HCT116 (cell line): ENCODE measurements around the gene TRNP1. TPM values are rescaled to one million over a fixed set of nuclear protein-coding genes. Genes with fewer than 3 reads are reported as not detected.

Experiments
- ATAC-seq: fragments of 200-7000 bp; cut with Tn5 transposase; 2 replicates; pipeline ENCODE4 v1.9.1; 2020; ENCODE audit warnings: mild to moderate bottlenecking, moderate library complexity
- BruUV-seq: library from RNA; stranded (reverse); fragments of 400-500 nt; replicated peaks from 2 replicates; lab custom pipeline; 2021; lab: Mats Ljungman, UMichigan
- CTCF ChIA-PET: fragments of 300-600 bp; sonication (Branson Sonifier 250); formaldehyde crosslinking; loops from one replicate; lab custom pipeline; 2021; ENCODE audit warnings: antibody characterized with exemption; lab: Charles Lee
- POLR2A ChIA-PET: fragments of 300-600, 350-600 bp; sonication (Branson Sonifier 250); formaldehyde crosslinking; loops from one replicate; lab custom pipeline; 2021; ENCODE audit warnings: antibody characterized with exemption; lab: Charles Lee
- RAD21 ChIA-PET, 2 experiments: fragments of 300-600 bp; sonication (Branson Sonifier 250); formaldehyde crosslinking; loops; one replicate each; lab custom pipeline; 2023; ENCODE audit warnings: low total read pairs in 2 of 2; ENCODE audit not compliant: uncharacterized antibody in 2 of 2, unreplicated experiment in 2 of 2, low non-redundant PET in 1 of 2; lab: Charles Lee
- DNase-seq: peaks from one replicate; pipeline ENCODE4 v3.0.0-alpha.2; 2010; ENCODE audit warnings: low read depth, low spot score
- H2AFZ ChIP-seq: fragments of 200-600 bp; shearing (Covaris generic), sonication (generic); 2 replicates; pipeline ENCODE4 v1.6.1; 2017; ENCODE audit warnings: low read depth, mixed run types, mixed read lengths, antibody characterized with exemption, low read length; ENCODE audit not compliant: poor library complexity, severe bottlenecking
- H3K27ac ChIP-seq: 2 replicates; pipeline ENCODE4 v1.5.1; 2012; ENCODE audit warnings: low read depth, low read length
- H3K27me3 ChIP-seq: fragments of 200-600 bp; sonication (generic); 2 replicates; pipeline ENCODE4 v1.6.1; 2016; ENCODE audit warnings: mixed run types, low read length, mixed read lengths; ENCODE audit not compliant: insufficient read depth
- H3K36me3 ChIP-seq, 2 experiments: fragments of 200-500 bp in 1 of 2; fragments of 200-600 bp in 1 of 2; sonication (Bioruptor generic) in 1 of 2; sonication (generic) in 1 of 2; 2 replicates each; pipeline versions ENCODE4 v1.5.1 to v1.6.1; 2014 to 2016; ENCODE audit warnings: low read length in 2 of 2, inconsistent platforms in 1 of 2, mixed read lengths in 1 of 2, mixed run types in 1 of 2; ENCODE audit not compliant: insufficient read depth in 2 of 2, control insufficient read depth in 1 of 2
- H3K4me1 ChIP-seq, 2 experiments: fragments of 200-600 bp in 1 of 2; sonication (generic) in 1 of 2; 2 replicates each; pipeline versions ENCODE4 v1.5.1 to v1.6.1; 2012 to 2017; ENCODE audit warnings: low read length in 2 of 2, inconsistent platforms in 1 of 2, mild to moderate bottlenecking in 1 of 2, mixed read lengths in 1 of 2, mixed run types in 1 of 2, moderate library complexity in 1 of 2; ENCODE audit not compliant: insufficient read depth in 2 of 2, control insufficient read depth in 1 of 2
- H3K4me2 ChIP-seq: fragments of 200-600 bp; sonication (generic); 2 replicates; pipeline ENCODE4 v1.6.1; 2017; ENCODE audit warnings: mixed run types, low read length, mixed read lengths
- H3K4me3 ChIP-seq, 2 experiments: fragments of 200-600 bp in 1 of 2; sonication (generic) in 1 of 2; replicated peaks in 1 of 2; 2 replicates each; pipeline ENCODE4 v1.5.1; 2011 to 2016; ENCODE audit warnings: low read length in 2 of 2, control low read depth in 1 of 2, low read depth in 1 of 2, mild to moderate bottlenecking in 1 of 2, mixed read lengths in 1 of 2, mixed run types in 1 of 2
- H3K79me2 ChIP-seq: fragments of 200-600 bp; sonication (generic); 2 replicates; pipeline ENCODE4 v1.6.1; 2017; ENCODE audit warnings: mild to moderate bottlenecking, mixed run types, low read length, moderate library complexity, mixed read lengths; ENCODE audit not compliant: insufficient read depth
- H3K9ac ChIP-seq: fragments of 200-600 bp; sonication (generic); 2 replicates; pipeline ENCODE4 v1.6.1; 2016; ENCODE audit warnings: low read length, mixed read lengths
- H3K9me2 ChIP-seq: fragments of 200-600 bp; sonication (generic), shearing (Covaris generic); 2 replicates; pipeline ENCODE4 v1.6.1; 2017; ENCODE audit warnings: mixed run types, mild to moderate bottlenecking, moderate library complexity; ENCODE audit not compliant: insufficient read depth
- H3K9me3 ChIP-seq, 2 experiments: fragments of 200-500 bp in 1 of 2; fragments of 200-600 bp in 1 of 2; sonication (Bioruptor generic) in 1 of 2; sonication (generic) in 1 of 2; 2 replicates each; pipeline ENCODE4 v1.6.1; 2014 to 2017; ENCODE audit warnings: low read length in 2 of 2, mixed read lengths in 2 of 2, inconsistent platforms in 1 of 2, low read depth in 1 of 2, mild to moderate bottlenecking in 1 of 2, mixed run types in 1 of 2, moderate library complexity in 1 of 2; ENCODE audit not compliant: control insufficient read depth in 1 of 2, insufficient read depth in 1 of 2
- H4K20me1 ChIP-seq: fragments of 200-600 bp; sonication (generic), shearing (Covaris generic); 2 replicates; pipeline ENCODE4 v1.6.1; 2017; ENCODE audit warnings: mixed run types, mild to moderate bottlenecking, moderate library complexity; ENCODE audit not compliant: insufficient read depth
- MAX ChIP-seq: IDR thresholded peaks from 2 replicates; pipeline ENCODE4 v1.6.1; 2012
- YY1 ChIP-seq: IDR thresholded peaks from 2 replicates; pipeline ENCODE4 v1.6.1; 2011; ENCODE audit warnings: low read length, low read depth, moderate library complexity, mild to moderate bottlenecking; ENCODE audit not compliant: insufficient replicate concordance; ENCODE audit errors: extremely low read depth
- intact Hi-C: fragments of 100-400 bp; cut with micrococcal nuclease; formaldehyde crosslinking; loops from 2 replicates; pipeline ENCODE4 v1.10.0; 2022
- total RNA-seq: library from RNA; stranded (reverse); gene quantifications from one replicate; pipeline ENCODE4 v1.2.1, GENCODE V29; 2021; ENCODE audit not compliant: unreplicated experiment

TRNP1 gene
- total RNA-seq, 1 experiment from 2014 or later: 76.9 TPM

- no peaks in the 10 kb centered on the region for H3K27me3 ChIP-seq
- CTCF ChIA-PET: no interaction called here
- no peak for DNase-seq
- no peak overlapping the region for H3K9ac ChIP-seq
- TF ChIP-seq YY1: no peak
- peak; percentile 43 for TF ChIP-seq MAX
- H3K9me3 ChIP-seq: no peaks in the 10 kb centered on the region
- ATAC-seq: no peak
- no peaks in the 10 kb centered on the region for H3K36me3 ChIP-seq
- intact Hi-C loops: loop anchor here (5.0 to 10.0 kb wide), 3 partner anchors 52 to 555 kb away; partner anchors contain the start of gene AHDC1
- POLR2A ChIA-PET: interaction anchor here (0.6 kb wide), 1 partner anchor 192 kb away, joined by 3 read pairs; no protein-coding TSS in a partner anchor
- no peak overlapping the region for H3K4me2 ChIP-seq
- no peak overlapping the region for H3K4me3 ChIP-seq
- no peaks in the 10 kb centered on the region for H3K79me2 ChIP-seq
- H3K4me1 ChIP-seq: peaks cover 9 to 19% of the 10 kb centered on the region in 2 experiments; a peak in 3 of 4 replicates
- H3K9me2 ChIP-seq: no peaks in the 10 kb centered on the region
- RAD21 ChIA-PET: no interaction called here
- H3K27ac ChIP-seq: no peak overlapping the region
- H4K20me1 ChIP-seq: no peaks in the 10 kb centered on the region
- no TSS peak for BruUV-seq
- no peak overlapping the region for H2AFZ ChIP-seq
Measured at GRCh38 chr1:27049607-27050006, 56.1 kb downstream of the TRNP1 start.

Other genes starting within 250 kb of the TRNP1 start
- gene PIGV, start 205.7 kb upstream of the TRNP1 start, total RNA-seq: 13.2 TPM
- 24.4 TPM for gene ZDHHC18, start 167.0 kb upstream of the TRNP1 start, total RNA-seq
- gene SFN, start 130.5 kb upstream of the TRNP1 start, total RNA-seq: 245 TPM
- gene GPN2, start 103.4 kb upstream of the TRNP1 start, total RNA-seq: 37.2 TPM
- gene GPATCH3, start 93.2 kb upstream of the TRNP1 start, total RNA-seq: 14.8 TPM
- not detected for gene NR0B2, start 79.7 kb upstream of the TRNP1 start, total RNA-seq
- gene NUDC, start 71.9 kb upstream of the TRNP1 start, total RNA-seq: 119 TPM
- gene KDF1, start 33.2 kb upstream of the TRNP1 start, total RNA-seq: 23.0 TPM
- 5.7 TPM for gene TENT5B, start 19.2 kb downstream of the TRNP1 start, total RNA-seq
- 21.7 TPM for gene SLC9A1, start 161.4 kb downstream of the TRNP1 start, total RNA-seq
- 26.6 TPM for gene WDTC1, start 240.9 kb downstream of the TRNP1 start, total RNA-seq